Right cardiac atrium (tissue), 5 donors: ENCODE data around the gene NMRK1. TPM values are rescaled to one million over a fixed set of nuclear protein-coding genes. Genes with fewer than 3 reads are reported as not detected.
A peak's percentile ranks its signal among the peaks of the same experiment; 100 is the strongest.

Experiments used
- ATAC-seq, 2 donors: fragments of 200-7000 bp; cut with Tn5 transposase; one replicate each; pipeline versions ENCODE4 v1.8.0 to v1.9.1; 2020; ENCODE audit warnings: moderate library complexity in 2 of 2, mild to moderate bottlenecking in 1 of 2
- DNase-seq, 3 donors: peaks; one replicate each; pipeline ENCODE4 v3.0.0-alpha.2; 2020
- H3K27ac ChIP-seq: one replicate; pipeline ENCODE4 v1.5.1; 2013; ENCODE audit warnings: mild to moderate bottlenecking, low read length, control low read depth, moderate library complexity
- H3K27me3 ChIP-seq: one replicate; pipeline ENCODE4 v1.6.1; 2013; ENCODE audit not compliant: control insufficient read depth, insufficient read depth
- H3K4me1 ChIP-seq: one replicate; pipeline ENCODE4 v1.6.1; 2013; ENCODE audit warnings: low read length; ENCODE audit not compliant: control insufficient read depth, insufficient read depth
- H3K4me3 ChIP-seq: one replicate; pipeline ENCODE4 v1.5.1; 2013; ENCODE audit warnings: low read length, control low read depth
- H3K9me3 ChIP-seq: one replicate; pipeline ENCODE4 v1.6.1; 2013; ENCODE audit warnings: low read length; ENCODE audit not compliant: control insufficient read depth
- WGBS: extraction: QIAGEN DNeasy Blood & Tissue Kit; methylation state at CpG from one replicate; pipeline ENCODE4 v1.1.7; 2013; 5-methylcytosine and 5-hydroxymethylcytosine counted together
- intact Hi-C, 4 donors: fragments of 100-400 bp; cut with DNase I; formaldehyde crosslinking; loops; one replicate each; pipeline versions ENCODE4 v1.11.0 to v1.14.0; 2022 to 2023
- polyA plus RNA-seq: library from polyadenylated mRNA; stranded (reverse); fragments of 200-250 nt; gene quantifications from one replicate; pipeline ENCODE4 v1.2.3, GENCODE V29; 2013
- total RNA-seq, 4 donors: library from RNA; stranded (reverse); fragmentation: NEBNext Ultra II Directional; extraction: Animal tissue kit (Norgen Biotek cat#: 25700); gene quantifications; one replicate each; pipeline ENCODE4 v1.2.1, GENCODE V29; 2021
- donor health status: healthy with polysubstance abuse.
- donor health status: DM: no; HTN: yes; CAD: no.
- donor health status: DM: no; HTN: no; CAD: no.
- donor health status: DM: no; HTN: yes; CAD: no; lungs with severe emphysema.
- donor health status: DM: yes; HTN: yes; CAD: no.

NMRK1 gene
- total and polyA plus RNA-seq, 5 donors, result 11.6 to 30.2 (median 27.2) TPM

GRCh38 chr9:75027187-75028107 lies 60.5 kb downstream of the NMRK1 start:
- Histone ChIP-seq H3K4me3 (peak overlapping the region; percentile 40), H3K4me1 (peaks cover 2% of the 10 kb centered on the region), H3K27ac (peak overlapping the region; percentile 49), H3K27me3 (no peaks in the 10 kb centered on the region), H3K9me3 (no peaks in the 10 kb centered on the region)
- DNase-seq, result peak; percentile 58 to 82 (median 82)
- peak; percentile 69 to 79 for ATAC-seq
- WGBS, result under 1% methylated on average over 59 of the region's 59 CpGs
- intact Hi-C loops, result no loop called here

- intact Hi-C loops, result no loop called here
Measured at GRCh38 chr9:75023846-75024245, 64.1 kb downstream of the NMRK1 start.

GRCh38 chr9:75019654-75020053 lies 68.3 kb downstream of the NMRK1 start:
- Histone ChIP-seq H3K27me3 (no peaks in the 10 kb centered on the region), H3K4me3 (no peak overlapping the region), H3K9me3 (no peaks in the 10 kb centered on the region), H3K27ac (no peak overlapping the region), H3K4me1 (peaks cover 3% of the 10 kb centered on the region)
- WGBS, result 97% methylated on average over 1 of the region's 1 CpG
- ATAC-seq, result no peak
- DNase-seq, result no peak
- intact Hi-C loops, result loop anchor here in 1 of 4 donors (10.0 kb wide), 1 partner anchor 55 kb away; no protein-coding TSS in a partner anchor

More at GRCh38 chr9:75023846-75024245, 64.1 kb downstream of the NMRK1 start:
- Histone ChIP-seq H3K27ac (no peak overlapping the region), H3K4me1 (peaks cover 4% of the 10 kb centered on the region), H3K27me3 (no peaks in the 10 kb centered on the region), H3K9me3 (no peaks in the 10 kb centered on the region), H3K4me3 (no peak overlapping the region)
- DNase-seq (no peak), ATAC-seq (no peak)

- Histone ChIP-seq H3K4me3 (no peak overlapping the region), H3K4me1 (peaks cover 3% of the 10 kb centered on the region), H3K27ac (no peak overlapping the region), H3K27me3 (no peaks in the 10 kb centered on the region), H3K9me3 (no peaks in the 10 kb centered on the region)
- 97% methylated on average over 5 of the region's 5 CpGs for WGBS
- DNase-seq, result no peak
- intact Hi-C loops, result loop anchor here in 1 of 4 donors (10.0 kb wide), 1 partner anchor 56 kb away; no protein-coding TSS in a partner anchor
- ATAC-seq, result no peak
Measured at GRCh38 chr9:75019022-75019421, 68.9 kb downstream of the NMRK1 start.

- intact Hi-C loops, result loop anchor here in 1 of 4 donors (10.0 kb wide), 1 partner anchor 57 kb away; no protein-coding TSS in a partner anchor
- Histone ChIP-seq H3K4me1 (peaks cover 3% of the 10 kb centered on the region), H3K27ac (no peak overlapping the region), H3K27me3 (no peaks in the 10 kb centered on the region), H3K4me3 (no peak overlapping the region), H3K9me3 (no peaks in the 10 kb centered on the region)
- no peak for DNase-seq
- WGBS, result 87% methylated on average over 3 of the region's 3 CpGs
- no peak for ATAC-seq
Measured at GRCh38 chr9:75017378-75017777, 70.6 kb downstream of the NMRK1 start.

GRCh38 chr9:75013735-75014134 lies 74.2 kb downstream of the NMRK1 start:
- H3K9me3 ChIP-seq, result no peaks in the 10 kb centered on the region
- ATAC-seq (no peak), DNase-seq (no peak)
- H3K4me3 ChIP-seq, result no peak overlapping the region
- H3K4me1 ChIP-seq, result peaks cover 1% of the 10 kb centered on the region
- intact Hi-C loops, result loop anchor here in 1 of 4 donors (10.0 kb wide), 1 partner anchor 61 kb away; no protein-coding TSS in a partner anchor
- WGBS, result 89% methylated on average over 2 of the region's 2 CpGs
- no peaks in the 10 kb centered on the region for H3K27me3 ChIP-seq
- no peak overlapping the region for H3K27ac ChIP-seq

Other genes starting within 250 kb of the NMRK1 start
- gene TRPM6, start 200.2 kb downstream of the NMRK1 start, total RNA-seq, result under 1 TPM; 0.17 to 0.76 (median 0.21) TPM
- 0.11 TPM for gene TRPM6, start 200.2 kb downstream of the NMRK1 start, polyA plus RNA-seq
- 1 to 10 TPM; 2.2 to 3.4 (median 2.5) TPM for gene C9orf40, start 135.2 kb downstream of the NMRK1 start, total RNA-seq
- 2.3 TPM for gene C9orf40, start 135.2 kb downstream of the NMRK1 start, polyA plus RNA-seq
- 10 to 100 TPM; 10.0 to 14.9 (median 12.5) TPM for gene CARNMT1, start 59.9 kb downstream of the NMRK1 start, total RNA-seq
- 3.7 TPM for gene CARNMT1, start 59.9 kb downstream of the NMRK1 start, polyA plus RNA-seq
- gene OSTF1, start 359 bp upstream of the NMRK1 start, total RNA-seq, result 10 to 100 TPM; 26.4 to 35.2 (median 29.7) TPM
- 33.8 TPM for gene OSTF1, start 359 bp upstream of the NMRK1 start, polyA plus RNA-seq